ENCODE measurements around the gene POMP. TPM values are rescaled to one million over a fixed set of nuclear protein-coding genes. Genes with fewer than 3 reads are reported as not detected.

Gene POMP
- total RNA-seq, 1 experiment from 2014 or later = 92.2 TPM

- ChIA-PET POLR2A (no interaction called here), CTCF (interaction anchor here (0.6 kb wide), 1 partner anchor 86 kb away, joined by 3 read pairs; no protein-coding TSS in a partner anchor)
- H3K27me3 Mint-ChIP-seq (ENCODE audit: low read depth) = no peaks in the 10 kb centered on the region
- TF ChIP-seq AR (CRISPR knock-in tag; IDR thresholded peaks at IDR 0.05) (no peak), AFF4 (CRISPR knock-in tag; IDR thresholded peaks at IDR 0.05; ENCODE audit: borderline replicate concordance) (no peak), IRF1 (CRISPR knock-in tag; IDR thresholded peaks at IDR 0.05) (no peak)
- H3K36me3 Mint-ChIP-seq = no peaks in the 10 kb centered on the region
- DNase-seq (ENCODE audit: low spot score) = no peak
- H3K27ac Mint-ChIP-seq = no peak overlapping the region
- ATAC-seq = no peak; the same call in 1 of the 2 replicates
- H3K4me3 Mint-ChIP-seq = no peak overlapping the region
- H3K4me1 Mint-ChIP-seq = peaks cover 5% of the 10 kb centered on the region; the same call in 1 of the 2 replicates
- no peaks in the 10 kb centered on the region for H3K9me3 Mint-ChIP-seq
Measured at GRCh38 chr13:28710161-28710560, 51.2 kb downstream of the POMP start.

GRCh38 chr13:28714651-28715050 is 55.7 kb downstream of the POMP start:
- ChIA-PET CTCF (interaction anchor here (0.9 kb wide), 1 partner anchor 82 kb away, joined by 3 read pairs; no protein-coding TSS in a partner anchor), POLR2A (no interaction called here)
- Mint-ChIP-seq H3K9me3 (no peaks in the 10 kb centered on the region), H3K4me3 (no peak overlapping the region), H3K27ac (no peak overlapping the region), H3K36me3 (no peaks in the 10 kb centered on the region), H3K4me1 (peaks cover 11% of the 10 kb centered on the region), H3K27me3 (ENCODE audit: low read depth) (peaks cover 32% of the 10 kb centered on the region)
- no peak for DNase-seq (ENCODE audit: low spot score)
- ATAC-seq = no peak
- TF ChIP-seq ERG (CRISPR knock-in tag; IDR thresholded peaks at IDR 0.05) (no peak), FOXP4 (CRISPR knock-in tag; IDR thresholded peaks at IDR 0.05) (no peak), NFE2L1 (CRISPR knock-in tag; IDR thresholded peaks at IDR 0.05) (no peak), ATF1 (CRISPR knock-in tag; IDR thresholded peaks at IDR 0.05) (no peak), ZNF232 (CRISPR knock-in tag; IDR thresholded peaks at IDR 0.05) (no peak), TEAD4 (CRISPR knock-in tag; IDR thresholded peaks at IDR 0.05) (no peak), ZNF512 (CRISPR knock-in tag; IDR thresholded peaks at IDR 0.05; ENCODE audit: borderline replicate concordance) (no peak), PREB (CRISPR knock-in tag; IDR thresholded peaks at IDR 0.05; ENCODE audit: borderline replicate concordance) (no peak), E2F4 (CRISPR knock-in tag; IDR thresholded peaks at IDR 0.05; ENCODE audit: borderline replicate concordance, low read depth) (no peak), ZNF425 (CRISPR knock-in tag; conservative IDR thresholded peaks at IDR 0.05) (no peak)
